Activated T-helper 1 cell treated with Interleukin-2 at 50 U/mL for 16 hours (primary cell): Measurements from ENCODE around the gene CAMK2B.

Experiments used
- DNase-seq: peaks from one replicate; pipeline ENCODE4 v3.0.0-alpha.2; 2020; ENCODE audit warnings: low read depth

Gene CAMK2B

DNA sequence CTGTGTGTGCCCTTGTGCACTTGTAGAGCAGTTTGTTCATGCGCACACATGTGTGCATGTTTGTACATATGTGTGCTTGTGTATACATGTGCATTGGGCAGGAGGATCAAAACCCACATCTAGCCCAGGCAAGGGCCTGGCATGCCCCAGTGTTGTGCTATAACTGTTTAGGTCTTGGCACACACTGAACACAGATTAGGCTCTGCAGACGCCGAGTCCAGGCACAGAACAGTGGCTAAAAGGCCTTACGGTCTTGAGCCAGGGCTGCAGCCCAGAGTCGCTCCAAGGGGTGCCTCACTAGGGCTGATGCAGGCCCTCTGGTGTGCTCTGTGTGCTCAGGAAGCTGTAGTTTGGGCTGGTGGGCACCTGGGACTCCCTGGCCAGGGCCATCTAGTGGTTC lies 68.9 kb downstream of the CAMK2B start:
- DNase-seq = no peak

DNA sequence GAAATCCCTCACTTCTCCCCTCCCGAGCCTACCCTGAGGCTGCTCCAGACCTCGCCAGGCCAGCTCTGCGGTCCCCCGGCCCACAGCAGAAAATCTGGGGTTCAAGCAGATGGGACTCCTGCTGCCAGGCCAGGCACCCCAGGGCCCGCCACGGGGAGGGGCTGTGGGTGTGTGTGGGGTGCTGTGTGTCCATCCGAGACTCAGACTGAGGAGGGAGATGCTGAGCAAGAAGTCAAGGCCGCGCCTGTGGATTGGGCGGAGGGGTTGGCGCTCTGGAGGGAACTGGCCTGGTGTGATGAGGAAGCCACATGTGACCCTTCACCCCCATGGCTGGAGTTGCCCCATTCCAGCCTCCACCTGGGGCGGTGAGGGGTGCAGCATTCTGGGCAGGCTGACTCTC lies 73.5 kb downstream of the CAMK2B start:
- no peak for DNase-seq

DNA sequence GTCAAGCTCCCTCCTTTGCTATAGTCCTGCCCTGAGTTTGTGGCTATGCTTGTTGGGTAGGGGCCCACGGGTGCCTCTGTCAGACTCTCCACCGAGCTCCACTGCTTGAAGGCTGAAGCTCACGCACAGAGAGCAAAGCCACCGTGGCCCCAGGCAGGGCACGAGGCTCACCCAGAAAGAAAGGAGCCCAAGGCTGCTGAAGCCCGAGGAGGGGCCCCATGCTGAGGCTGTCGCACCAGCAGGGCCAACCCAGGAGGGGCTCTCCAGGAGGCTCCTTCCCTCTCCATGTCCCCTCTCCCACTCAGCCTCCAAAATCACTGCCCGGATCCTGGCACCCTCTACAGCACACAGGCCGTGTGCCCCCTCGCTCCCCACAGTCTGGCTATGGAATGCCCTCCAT lies 74.1 kb downstream of the CAMK2B start:
- no peak for DNase-seq

DNA sequence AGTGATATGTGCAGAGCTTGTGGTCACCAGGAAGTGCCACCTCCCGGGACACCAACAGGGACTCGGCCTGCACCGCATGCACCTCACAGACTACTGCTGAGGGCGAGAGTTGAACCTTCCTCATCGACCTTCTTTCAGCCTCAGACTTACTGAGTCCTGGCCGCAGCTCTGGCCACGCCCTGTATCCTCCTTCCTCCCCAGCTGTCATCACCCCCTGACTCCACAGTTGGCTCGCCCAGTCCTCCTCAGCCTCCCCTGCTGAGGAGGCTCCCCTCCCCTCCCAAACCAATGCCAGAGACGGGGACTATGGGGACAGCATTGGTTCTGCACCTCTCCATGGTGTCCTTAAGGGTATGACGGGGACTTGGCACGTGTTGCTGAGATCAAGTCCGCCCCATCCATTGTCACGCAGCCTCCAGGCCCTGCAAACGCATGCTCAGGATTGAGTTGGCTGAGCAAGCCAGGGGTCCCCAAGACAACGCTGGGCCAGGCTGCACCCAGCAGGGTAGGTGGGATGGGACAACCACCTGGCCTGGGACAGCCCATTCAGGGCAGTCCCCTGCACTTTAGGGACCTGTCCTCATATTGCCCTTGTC lies 75.7 kb downstream of the CAMK2B start:
- DNase-seq = no peak

DNA sequence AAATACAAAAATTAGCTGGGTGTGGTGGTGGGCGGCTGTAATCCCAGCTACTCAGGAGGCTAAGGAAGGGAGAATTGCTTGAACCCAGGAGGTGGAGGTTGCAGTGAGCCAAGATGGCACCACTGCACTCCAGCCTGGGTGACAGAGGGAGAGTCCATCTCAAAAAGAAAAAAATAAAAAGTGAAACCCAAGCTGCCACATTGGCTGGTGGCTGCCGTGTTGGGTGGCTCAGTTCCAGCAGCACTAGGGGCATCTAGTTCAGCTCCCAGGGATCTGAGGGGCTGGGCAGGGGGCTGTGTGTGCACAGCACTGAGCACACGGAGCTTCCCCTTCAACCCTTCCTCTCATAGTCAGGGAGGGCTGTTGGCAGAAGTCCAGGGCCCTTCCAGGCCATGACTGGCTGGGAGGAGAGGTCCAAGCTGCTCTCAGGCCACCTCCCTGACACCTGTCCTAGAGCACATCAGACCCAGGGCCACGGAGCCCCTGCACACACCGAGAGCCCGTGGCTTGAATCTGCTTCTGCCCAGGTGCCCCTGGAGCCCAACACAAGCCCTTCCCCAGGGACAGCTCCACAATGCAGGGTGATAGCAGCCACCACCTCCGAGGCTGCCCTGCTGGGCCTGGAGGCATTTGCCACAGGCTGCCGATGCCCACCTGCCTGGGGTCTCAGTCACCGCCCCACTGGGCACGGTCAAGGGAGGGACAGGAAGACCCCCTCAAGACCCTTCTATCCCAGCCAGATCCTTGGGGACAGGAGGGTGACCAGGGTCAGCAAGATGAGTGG lies 77.3 kb downstream of the CAMK2B start:
- DNase-seq = no peak

DNA sequence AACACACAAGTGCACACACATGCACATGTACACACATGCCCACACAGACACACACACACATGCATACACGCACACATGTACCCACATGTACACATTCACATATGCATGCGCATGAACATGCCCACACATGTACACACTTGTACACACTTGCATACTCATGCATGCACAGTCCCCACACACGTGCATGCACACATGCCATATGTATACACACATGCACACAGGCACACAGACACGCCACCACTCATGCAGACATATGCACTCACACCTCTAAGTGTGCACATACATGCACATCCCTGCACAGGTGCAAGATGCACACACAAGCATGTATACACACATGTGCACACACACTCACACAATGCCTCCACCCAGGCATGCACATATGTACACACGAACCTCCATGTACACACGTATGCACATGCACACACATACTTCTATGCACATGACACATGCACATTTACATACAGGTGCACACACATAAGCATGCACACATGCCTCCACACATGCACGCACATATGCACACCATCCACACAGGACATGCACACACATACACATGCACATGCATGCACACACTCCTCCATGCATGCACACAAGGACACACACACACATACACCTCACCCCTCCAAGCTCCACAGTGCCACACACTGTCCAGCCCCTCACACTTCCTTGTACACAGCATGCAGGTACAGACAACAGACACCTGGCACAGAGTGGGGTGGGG lies 78.8 kb downstream of the CAMK2B start:
- DNase-seq = no peak

DNA sequence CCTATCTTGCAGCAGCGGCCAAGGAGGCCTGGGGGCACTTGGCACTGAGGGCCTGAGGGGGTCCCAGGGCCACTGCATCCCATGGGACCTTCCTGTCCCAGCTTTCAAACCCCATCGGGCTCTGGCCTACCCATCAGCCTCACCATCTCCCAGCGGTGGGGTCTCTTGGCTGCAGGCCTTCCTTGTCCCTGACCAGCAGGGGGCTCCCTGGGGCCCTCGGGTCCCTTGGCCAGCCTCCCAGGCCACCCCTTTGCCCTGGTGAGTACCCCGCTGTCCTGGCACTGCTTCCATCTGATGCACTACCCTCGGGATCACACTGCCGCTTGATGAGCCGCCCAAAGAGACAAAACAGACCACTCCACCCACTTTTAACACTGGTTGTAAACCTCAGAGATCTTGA lies 81.1 kb downstream of the CAMK2B start:
- DNase-seq = no peak

DNA sequence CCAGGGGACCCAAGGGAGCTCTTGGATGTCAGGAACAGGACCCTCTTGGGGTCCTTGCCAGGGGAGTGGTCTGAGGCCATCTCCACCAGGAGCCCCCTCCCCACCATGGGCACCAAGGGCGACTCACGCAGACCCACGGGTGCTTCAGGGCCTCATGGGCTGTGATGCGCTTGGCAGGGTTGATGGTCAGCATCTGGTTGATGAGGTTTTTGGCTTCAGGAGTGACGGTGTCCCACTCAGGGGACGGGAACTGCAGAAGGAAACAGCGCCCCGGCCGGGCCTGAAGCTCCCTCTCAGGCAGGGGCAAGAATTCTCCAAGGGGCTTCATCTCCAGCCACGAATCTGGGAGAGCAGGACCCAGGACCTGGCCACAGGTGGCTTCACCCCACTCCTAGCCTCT lies 83.3 kb downstream of the CAMK2B start:
- no peak for DNase-seq

DNA sequence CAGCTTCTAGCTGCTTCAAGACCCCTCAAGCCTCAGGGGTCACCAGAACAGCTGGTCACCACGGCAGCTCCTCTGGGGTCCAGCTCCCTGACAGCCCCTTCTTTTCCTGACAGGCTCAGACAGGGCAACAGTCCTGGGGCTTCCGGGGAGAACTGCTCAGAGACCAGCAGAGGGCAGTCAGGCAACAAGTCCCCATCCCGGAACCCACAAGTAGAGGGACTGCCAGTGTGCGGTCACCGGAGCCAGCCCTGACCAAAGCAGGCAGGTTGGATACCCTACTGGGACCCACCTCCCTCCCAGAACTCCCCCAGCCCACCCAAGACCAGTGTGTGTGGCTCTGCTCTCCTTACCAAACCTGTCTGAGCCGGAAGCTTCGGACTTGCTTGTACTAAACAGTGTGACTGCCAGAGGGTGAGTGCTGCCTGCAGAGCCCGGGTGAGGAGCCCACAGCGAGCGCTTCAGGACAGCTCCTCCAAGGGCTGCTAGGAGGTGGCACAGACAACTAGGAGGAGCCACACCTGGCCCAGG lies 84.3 kb downstream of the CAMK2B start:
- peak; percentile 25 for DNase-seq

DNA sequence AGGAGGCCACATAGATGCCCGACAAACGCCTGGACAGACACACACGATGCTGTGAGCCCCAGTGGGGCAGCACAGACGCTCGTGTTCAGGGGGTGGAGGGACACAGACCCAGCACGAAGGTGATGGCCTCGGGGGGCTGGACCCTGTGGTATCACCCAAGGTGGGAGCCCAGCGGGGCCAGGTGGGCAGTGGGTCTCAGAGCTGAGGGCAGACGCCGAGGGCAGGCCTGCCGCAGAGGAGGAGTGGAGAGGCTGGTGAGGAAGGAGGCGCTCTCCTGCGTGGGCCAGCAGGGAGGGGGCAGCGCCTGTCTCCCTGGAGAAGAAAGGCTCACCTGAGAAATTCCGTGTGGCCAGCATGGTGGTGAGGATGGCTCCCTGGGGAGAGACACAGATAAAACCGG lies 85.0 kb downstream of the CAMK2B start:
- DNase-seq = no peak

DNA sequence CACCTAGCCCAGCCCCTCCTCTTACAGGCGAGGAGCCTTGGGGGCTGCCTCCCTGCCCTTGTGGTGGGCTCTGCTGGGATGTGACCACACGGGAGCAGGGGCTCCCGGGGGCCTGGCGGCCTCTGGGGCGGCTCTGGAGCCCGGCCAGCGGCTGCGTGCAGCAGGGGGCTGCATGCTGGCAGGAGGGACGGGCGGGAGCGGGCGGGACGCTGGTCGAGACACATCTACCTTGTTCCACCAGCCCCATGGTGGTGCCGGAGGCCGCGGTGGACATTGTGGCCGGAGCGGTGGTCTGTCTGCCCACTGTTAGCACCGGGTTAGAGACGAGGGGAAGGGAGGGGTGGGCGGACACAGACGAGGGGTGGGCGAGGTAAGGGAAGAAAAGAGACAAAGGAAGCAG lies 86.0 kb downstream of the CAMK2B start:
- DNase-seq = no peak

DNA sequence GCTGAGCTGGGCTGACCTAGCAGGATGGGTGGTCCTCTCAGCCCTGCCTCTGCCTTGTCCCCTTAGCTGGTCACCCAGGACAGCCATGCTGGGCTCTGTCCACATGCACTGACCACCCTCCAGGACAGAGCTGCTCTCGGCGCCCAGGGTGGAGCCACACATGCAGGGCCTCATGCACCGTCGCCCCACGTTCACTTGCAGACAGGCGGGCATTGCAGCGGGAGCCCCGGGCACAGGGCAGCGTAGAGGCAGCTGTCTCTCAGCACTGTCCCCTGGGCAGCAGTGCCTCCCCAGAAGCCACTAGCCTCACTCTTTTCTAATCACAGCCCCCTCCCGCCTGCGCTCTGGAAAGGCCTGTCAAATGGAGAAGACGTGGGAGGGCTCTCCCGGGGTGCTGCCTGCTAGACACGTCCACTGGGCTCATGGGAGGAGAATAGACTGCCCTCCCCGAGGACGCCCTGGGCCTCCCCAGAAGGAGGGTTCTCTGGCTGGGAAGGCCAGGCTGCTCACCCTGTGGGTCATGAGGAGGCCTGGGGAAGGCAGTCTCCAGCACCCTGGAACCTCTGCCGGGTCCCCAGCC lies 87.2 kb downstream of the CAMK2B start:
- DNase-seq = no peak

DNA sequence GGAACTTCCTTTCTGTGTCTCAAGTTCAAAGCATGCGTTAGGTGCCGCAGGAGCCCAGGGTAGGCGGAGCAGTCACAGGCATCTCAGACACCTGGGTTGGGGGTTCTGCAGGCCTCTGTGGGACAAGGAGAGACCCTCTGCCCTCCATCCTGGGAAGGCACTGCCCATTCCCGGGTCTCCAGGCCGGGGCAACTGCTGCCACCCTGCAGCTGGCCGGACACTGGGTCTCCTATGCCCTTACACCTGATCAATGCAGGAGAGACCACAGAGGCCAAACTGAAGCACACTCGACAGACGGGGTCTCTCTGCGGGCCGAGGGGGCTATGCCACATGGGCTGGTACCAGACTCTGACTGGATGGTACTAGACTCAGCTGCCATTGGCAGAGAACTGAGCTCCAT lies 87.7 kb downstream of the CAMK2B start:
- no peak for DNase-seq

DNA sequence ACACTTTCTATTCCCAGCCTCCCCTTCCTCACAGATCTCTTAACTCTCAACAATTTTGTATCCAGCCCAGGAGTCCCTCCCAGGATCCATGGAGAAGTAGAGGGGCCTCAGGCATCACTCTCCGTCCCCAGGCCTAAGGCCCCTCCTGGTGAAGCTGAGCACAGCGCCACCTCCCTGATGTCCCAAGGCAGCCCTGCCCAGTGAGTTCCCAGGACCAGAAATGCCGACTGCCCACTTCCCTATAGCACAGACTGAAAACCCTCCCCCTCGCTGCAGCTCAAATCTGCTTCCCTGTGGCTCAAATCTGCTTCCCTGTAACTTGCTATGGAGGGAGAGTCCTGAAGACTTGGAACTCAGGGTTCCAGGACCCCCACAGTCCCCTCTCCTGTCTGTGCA lies 89.1 kb downstream of the CAMK2B start:
- no peak for DNase-seq

DNA sequence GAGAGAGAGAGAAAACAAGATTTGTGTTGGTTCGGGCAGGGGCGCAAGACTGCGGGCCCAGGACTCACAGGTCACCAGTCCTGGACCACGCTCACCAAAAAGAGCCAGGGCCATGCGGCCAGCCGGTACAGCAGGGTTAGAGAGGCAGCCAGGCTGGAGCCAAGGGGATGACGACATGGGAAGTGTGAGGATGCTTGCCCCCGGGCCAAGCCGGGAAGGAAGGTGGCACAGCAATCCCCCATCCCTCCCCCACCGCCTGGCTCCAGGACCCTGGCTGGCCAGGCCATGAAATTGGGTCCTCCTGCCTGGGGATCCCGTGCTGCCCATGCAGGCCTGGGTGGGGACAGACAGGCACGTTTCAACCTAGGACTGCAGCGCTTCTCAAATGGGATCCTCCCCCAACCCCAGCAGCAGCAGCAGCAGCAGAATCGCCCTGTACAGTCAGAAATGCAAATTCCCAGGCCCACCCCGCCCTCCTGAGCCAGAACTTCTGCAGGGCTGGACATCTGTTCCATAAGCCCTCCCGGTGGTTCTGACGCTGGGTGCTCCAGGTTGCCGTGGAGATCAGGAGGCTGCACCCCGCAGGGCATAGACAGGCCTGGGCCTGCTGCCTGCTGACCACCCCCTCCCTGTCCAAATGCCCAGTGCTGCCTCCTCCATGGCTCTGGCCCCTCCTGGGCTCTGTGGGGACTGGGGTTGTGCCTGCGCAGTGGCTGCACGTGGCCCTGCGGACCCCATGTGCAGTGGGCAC lies 89.6 kb downstream of the CAMK2B start:
- DNase-seq = no peak

DNA sequence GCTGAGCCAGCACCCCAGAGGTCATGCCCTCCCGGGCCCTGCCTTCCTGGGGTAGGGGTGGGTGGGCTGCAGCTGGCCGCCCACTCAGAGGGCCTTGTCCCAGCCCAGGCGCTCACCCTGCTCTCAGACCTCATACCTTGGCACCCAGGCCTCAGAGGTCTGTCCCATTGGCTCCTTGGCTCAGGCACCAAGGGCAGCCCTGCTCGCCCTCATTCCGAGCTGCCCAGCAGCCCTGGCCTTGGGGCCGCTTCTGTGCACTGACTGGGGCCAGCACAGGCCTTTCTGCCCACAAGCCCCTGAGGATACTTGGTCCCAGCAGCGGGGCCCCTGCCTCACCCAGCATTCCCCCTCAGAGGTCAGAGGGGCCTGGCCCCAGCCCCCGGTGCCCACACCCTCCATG lies 90.3 kb downstream of the CAMK2B start:
- DNase-seq = no peak

DNA sequence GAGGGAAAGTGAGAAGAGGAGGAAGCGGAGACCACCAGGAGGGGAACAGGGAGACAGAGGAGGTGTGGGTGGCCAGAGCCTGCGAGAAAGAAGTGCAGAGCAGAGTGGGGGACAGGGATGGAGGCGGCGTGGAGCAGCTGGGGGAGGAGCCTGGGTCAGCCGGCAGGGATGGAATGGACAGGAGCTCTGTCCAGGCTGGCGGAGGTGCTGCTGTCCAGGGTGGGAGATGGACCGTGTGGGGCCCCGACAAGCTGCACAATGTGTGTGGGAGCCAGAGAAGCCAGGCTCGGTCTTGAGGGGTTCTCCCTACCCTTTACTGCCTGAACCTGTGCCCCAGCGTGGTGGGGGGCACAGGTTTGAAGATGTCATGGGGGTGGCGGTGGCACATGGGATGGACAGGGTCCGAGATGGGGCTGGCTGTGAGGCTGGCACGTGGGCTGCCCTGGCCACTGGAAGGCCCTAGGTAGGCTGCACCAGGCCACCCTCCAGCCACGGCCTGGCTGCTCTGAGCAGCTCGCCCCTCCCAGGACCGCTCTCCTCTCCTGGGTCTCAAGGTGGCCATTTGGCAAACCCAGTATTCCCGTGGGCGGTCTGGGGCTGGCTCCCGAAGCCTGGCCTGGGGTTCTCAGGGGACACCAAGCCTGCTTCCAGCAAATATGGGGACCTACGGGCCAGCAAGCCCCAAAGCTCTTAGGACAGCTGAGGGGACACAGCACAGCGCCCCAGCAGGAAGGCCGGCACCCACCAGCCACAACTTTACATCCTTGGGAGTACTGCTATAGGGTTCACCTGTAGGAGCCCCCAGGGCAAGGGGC lies 92.3 kb downstream of the CAMK2B start:
- DNase-seq = no peak

DNA sequence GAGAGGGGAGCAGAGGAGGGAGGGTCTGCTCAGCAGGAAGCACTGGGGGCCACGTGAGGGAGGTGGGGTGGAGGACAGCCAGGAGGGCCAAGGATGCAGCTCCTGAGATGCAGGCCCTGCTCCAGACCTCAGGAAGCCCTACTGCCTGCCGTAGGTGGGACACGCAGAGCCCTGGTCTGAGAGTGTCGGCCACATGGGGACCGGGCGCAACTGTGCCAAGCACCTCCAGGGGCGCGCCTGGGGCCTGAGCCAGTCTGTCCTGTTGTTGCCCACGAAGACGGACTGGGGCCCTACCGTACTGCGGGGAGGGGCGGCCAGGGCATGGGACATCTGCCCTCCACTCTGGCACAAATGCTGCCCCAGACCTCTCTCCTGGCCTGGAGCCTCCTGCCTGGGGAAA lies 93.0 kb downstream of the CAMK2B start:
- no peak for DNase-seq

DNA sequence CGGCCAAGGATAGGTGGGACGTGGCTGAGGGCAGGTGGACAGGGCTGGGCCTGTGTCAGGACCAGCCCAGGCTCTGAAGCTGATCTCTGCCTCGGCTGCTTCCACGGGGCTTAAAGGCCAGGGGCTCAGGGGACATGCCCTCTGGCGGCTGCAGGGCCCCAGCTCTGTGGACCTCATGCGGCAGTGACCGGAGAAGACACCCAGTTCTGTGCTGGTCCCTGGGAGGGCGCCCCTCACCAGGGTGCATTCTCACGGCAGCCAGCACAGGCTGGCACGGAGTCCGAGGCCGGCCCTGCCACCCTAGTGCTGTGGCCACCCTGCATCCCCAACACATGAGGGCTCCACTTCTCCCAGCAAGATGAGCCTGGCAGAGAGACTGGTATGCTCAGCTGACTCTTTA lies 94.3 kb downstream of the CAMK2B start:
- DNase-seq = no peak

DNA sequence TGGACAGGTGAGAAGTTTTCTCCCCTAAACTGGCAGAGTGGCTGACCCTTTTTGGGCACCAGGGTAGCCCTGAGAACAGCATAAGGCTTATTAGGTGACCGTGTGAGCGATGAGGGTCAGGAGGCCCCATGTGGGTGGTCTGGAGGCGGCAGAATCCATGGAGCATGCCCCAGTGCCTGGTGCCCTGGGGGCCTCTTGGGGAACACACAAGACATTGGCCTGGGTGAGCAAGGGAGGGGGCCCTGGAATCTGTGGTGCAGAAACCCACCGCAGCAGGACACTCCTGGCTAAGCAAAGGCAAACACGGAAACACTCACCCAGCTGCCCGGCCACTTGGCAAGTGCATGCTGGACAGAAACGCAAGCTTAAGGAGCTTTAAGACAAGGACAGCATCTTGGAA lies 95.1 kb downstream of the CAMK2B start:
- DNase-seq = no peak

DNA sequence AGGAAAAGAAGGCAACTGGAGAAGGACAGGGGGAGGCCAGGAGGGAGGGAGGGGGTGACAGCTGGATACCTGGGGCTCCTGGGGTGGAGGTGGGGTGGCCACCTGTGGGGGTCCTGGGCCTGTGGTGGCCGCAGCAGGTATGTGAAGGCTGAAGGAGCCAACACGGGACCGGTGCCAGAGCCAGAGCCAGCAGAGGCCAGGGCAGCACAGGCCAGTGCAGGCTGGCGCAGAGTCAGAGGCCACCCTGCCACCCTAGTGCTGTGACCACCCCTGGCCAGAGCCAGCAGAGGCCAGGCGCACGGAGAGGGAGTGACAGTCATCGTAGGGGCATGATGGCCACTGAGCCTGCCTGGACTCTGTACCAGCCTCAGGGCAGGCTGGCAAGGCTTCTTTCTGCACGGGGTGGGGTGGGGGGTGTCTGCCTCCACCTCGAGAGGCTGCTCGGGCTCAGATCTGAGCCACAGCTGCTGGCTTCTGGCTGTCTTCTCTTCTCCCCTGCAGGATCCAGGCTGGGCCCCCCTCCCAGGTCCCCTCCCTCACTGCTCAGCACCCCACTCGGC lies 95.8 kb downstream of the CAMK2B start:
- DNase-seq = no peak
